IMR-90 (cell line): Measurements from ENCODE around the gene TTI1. TPM values are rescaled to one million over a fixed set of nuclear protein-coding genes. Genes with fewer than 3 reads are reported as not detected.

ENCODE experiments used
- ATAC-seq: fragments of 200-7000 bp; cut with Tn5 transposase; 2 replicates; pipeline ENCODE4 v1.9.1; 2020; ENCODE audit warnings: low read depth, mild to moderate bottlenecking, moderate library complexity
- BruUV-seq: library from RNA; stranded (reverse); fragments of 400-500 nt; replicated peaks from 2 replicates; lab custom pipeline; 2021; lab: Mats Ljungman, UMichigan
- CTCF ChIA-PET: fragments of 300-600 bp; formaldehyde crosslinking; extraction: SDS; loops from one replicate; lab custom pipeline; 2021; ENCODE audit warnings: antibody characterized with exemption; lab: Yijun Ruan, JAX
- POLR2A ChIA-PET: fragments of 300-600 bp; sonication (Branson Sonifier 250); formaldehyde crosslinking; loops from one replicate; lab custom pipeline; 2022; ENCODE audit warnings: antibody characterized with exemption; ENCODE audit not compliant: unreplicated experiment; lab: Charles Lee
- DNase-seq: peaks from one replicate; pipeline ENCODE4 v3.0.0; 2013
- H2AFZ ChIP-seq: replicated peaks from 2 replicates; pipeline ENCODE3; 2013; ENCODE audit warnings: low read length, mild to moderate bottlenecking; ENCODE audit not compliant: poor library complexity
- H2AK5ac ChIP-seq: 2 replicates; pipeline ENCODE4 v1.6.1; 2013; ENCODE audit warnings: low read depth, low read length, inconsistent platforms
- H2AK9ac ChIP-seq: replicated peaks from 2 replicates; pipeline ENCODE3; 2013; ENCODE audit warnings: mild to moderate bottlenecking, low read depth, low read length, moderate library complexity; ENCODE audit not compliant: poor library complexity
- H2BK120ac ChIP-seq: 2 replicates; pipeline ENCODE4 v1.6.1; 2013; ENCODE audit warnings: low read depth, low read length, inconsistent platforms
- H2BK15ac ChIP-seq: 3 replicates; pipeline ENCODE4 v1.6.1; 2013; ENCODE audit warnings: low read depth, low read length, inconsistent platforms
- H2BK20ac ChIP-seq: 2 replicates; pipeline ENCODE4 v1.6.1; 2013; ENCODE audit warnings: low read depth, mild to moderate bottlenecking, inconsistent platforms, low read length, moderate library complexity
- H2BK5ac ChIP-seq: 2 replicates; pipeline ENCODE4 v1.6.1; 2013; ENCODE audit warnings: mild to moderate bottlenecking, low read depth, low read length, inconsistent platforms; ENCODE audit not compliant: poor library complexity, severe bottlenecking
- H3K14ac ChIP-seq: replicated peaks from 2 replicates; pipeline ENCODE4 v1.6.1; 2013; ENCODE audit warnings: low read depth, low read length, inconsistent platforms
- H3K18ac ChIP-seq: 2 replicates; pipeline ENCODE4 v1.6.1; 2013; ENCODE audit warnings: low read depth, low read length, control low read depth
- H3K23ac ChIP-seq: 2 replicates; pipeline ENCODE4 v1.6.1; 2013; ENCODE audit warnings: low read depth, low read length, inconsistent platforms
- H3K27ac ChIP-seq: 2 replicates; pipeline ENCODE4 v1.5.1; 2013; ENCODE audit warnings: mild to moderate bottlenecking, control low read depth, low read length; ENCODE audit not compliant: insufficient read depth
- H3K27me3 ChIP-seq: 2 replicates; pipeline ENCODE4 v1.6.1; 2013; ENCODE audit warnings: low read length; ENCODE audit not compliant: control insufficient read depth, insufficient read depth
- H3K36me3 ChIP-seq: 2 replicates; pipeline ENCODE4 v1.6.1; 2013; ENCODE audit warnings: low read length, mixed read lengths; ENCODE audit not compliant: control insufficient read depth, insufficient read depth
- H3K4ac ChIP-seq: 2 replicates; pipeline ENCODE4 v1.6.1; 2013; ENCODE audit warnings: low read depth, low read length, inconsistent platforms
- H3K4me1 ChIP-seq: 2 replicates; pipeline ENCODE4 v1.6.1; 2013; ENCODE audit warnings: low read length, mixed read lengths; ENCODE audit not compliant: control insufficient read depth, insufficient read depth
- H3K4me2 ChIP-seq: 2 replicates; pipeline ENCODE4 v1.6.1; 2013; ENCODE audit warnings: low read depth, mild to moderate bottlenecking, control low read depth, low read length, moderate library complexity
- H3K4me3 ChIP-seq: 2 replicates; pipeline ENCODE4 v1.5.1; 2013; ENCODE audit warnings: low read depth, mild to moderate bottlenecking, control low read depth, low read length, moderate library complexity; ENCODE audit not compliant: insufficient read depth
- H3K56ac ChIP-seq: 2 replicates; pipeline ENCODE4 v1.6.1; 2013; ENCODE audit warnings: low read length, inconsistent platforms; ENCODE audit not compliant: insufficient read depth; ENCODE audit errors: extremely low read depth
- H3K79me1 ChIP-seq, 2 experiments: 2 replicates each; pipeline ENCODE4 v1.6.1; 2013; ENCODE audit warnings: low read length in 2 of 2, inconsistent platforms in 1 of 2, low read depth in 1 of 2
- H3K9ac ChIP-seq: 2 replicates; pipeline ENCODE4 v1.6.1; 2013; ENCODE audit warnings: low read depth, low read length, control low read depth
- H3K9me1 ChIP-seq: 2 replicates; pipeline ENCODE4 v1.6.1; 2013; ENCODE audit warnings: low read length, inconsistent platforms; ENCODE audit not compliant: insufficient read depth
- H3K9me3 ChIP-seq: 2 replicates; pipeline ENCODE4 v1.6.1; 2013; ENCODE audit warnings: low read length; ENCODE audit not compliant: control insufficient read depth, insufficient read depth
- H4K20me1 ChIP-seq: 2 replicates; pipeline ENCODE4 v1.6.1; 2013; ENCODE audit warnings: low read length, inconsistent platforms; ENCODE audit not compliant: insufficient read depth
- H4K5ac ChIP-seq: 2 replicates; pipeline ENCODE4 v1.6.1; 2013; ENCODE audit warnings: mild to moderate bottlenecking, low read depth, low read length, control low read depth
- H4K8ac ChIP-seq, 2 experiments: 2 replicates each; pipeline ENCODE4 v1.6.1; 2013; ENCODE audit warnings: low read depth in 2 of 2, low read length in 2 of 2, control low read depth in 1 of 2, inconsistent platforms in 1 of 2
- H4K91ac ChIP-seq: 2 replicates; pipeline ENCODE4 v1.6.1; 2013; ENCODE audit warnings: low read depth, low read length, inconsistent platforms; ENCODE audit not compliant: insufficient read depth
- BHLHE40 ChIP-seq: fragments of 150-350 bp; IDR thresholded peaks from 2 replicates; pipeline ENCODE4 v1.6.1; 2016; ENCODE audit warnings: mild to moderate bottlenecking, low read depth, low read length
- ELK1 ChIP-seq: fragments of 150-350 bp; IDR thresholded peaks from 2 replicates; pipeline ENCODE4 v1.6.1; 2016; ENCODE audit warnings: low read depth, mild to moderate bottlenecking, low read length, moderate library complexity, borderline replicate concordance
- FOS ChIP-seq: fragments of 150-350 bp; IDR thresholded peaks from 2 replicates; pipeline ENCODE4 v1.6.1; 2016; ENCODE audit warnings: low read depth, low read length
- MAZ ChIP-seq: IDR thresholded peaks from 2 replicates; pipeline ENCODE4 v1.6.1; 2012; ENCODE audit warnings: low read depth, mild to moderate bottlenecking, low read length, improper control_type of control experiment, moderate library complexity, borderline replicate concordance
- NFE2L2 ChIP-seq: fragments of 150-350 bp; IDR thresholded peaks from 2 replicates; pipeline ENCODE4 v1.6.1; 2016; ENCODE audit warnings: low read depth, mild to moderate bottlenecking, low read length
- POLR2A ChIP-seq: IDR thresholded peaks from 2 replicates; pipeline ENCODE4 v1.6.1; 2012; ENCODE audit warnings: mild to moderate bottlenecking, low read depth, low read length
- RCOR1 ChIP-seq: IDR thresholded peaks from 2 replicates; pipeline ENCODE4 v1.6.1; 2012; ENCODE audit warnings: mild to moderate bottlenecking, low read length, improper control_type of control experiment; ENCODE audit not compliant: insufficient replicate concordance
- RFX5 ChIP-seq: IDR thresholded peaks from 2 replicates; pipeline ENCODE4 v1.8.0; 2012; ENCODE audit warnings: low read depth, mild to moderate bottlenecking, low read length, moderate library complexity
- SMC3 ChIP-seq: fragments of 150-350 bp; IDR thresholded peaks from 2 replicates; pipeline ENCODE4 v1.6.1; 2016; ENCODE audit warnings: low read depth, mild to moderate bottlenecking, antibody characterized with exemption, low read length, moderate library complexity
- WGBS, 2 experiments: methylation state at CpG; one replicate each; pipeline versions ENCODE4 v1.1.5 to v1.1.7; 2013; ENCODE audit warnings: missing lambda C conversion rate in 2 of 2; ENCODE audit not compliant: insufficient read length in 1 of 2; ENCODE audit errors: extremely low coverage in 2 of 2; 5-methylcytosine and 5-hydroxymethylcytosine counted together
- dilution Hi-C: fragments of 300-500 bp; cut with HindIII; formaldehyde crosslinking; loops from one replicate; pipeline ENCODE4 v1.14.3; 2018; ENCODE audit warnings: low sequenced_read_pairs; ENCODE audit not compliant: unreplicated experiment
- in situ Hi-C: fragments of 300-500 bp; cut with MboI; formaldehyde crosslinking; loops from 3 replicates; pipeline ENCODE4 v1.14.3; 2019; ENCODE audit warnings: low sequenced_read_pairs, inconsistent platforms, mixed read lengths
- intact Hi-C: fragments of 100-400 bp; cut with micrococcal nuclease; formaldehyde crosslinking; loops from 2 replicates; pipeline ENCODE4 v1.10.0; 2022
- polyA plus RNA-seq, 3 experiments: library from polyadenylated mRNA; depleted of rRNA; stranded (reverse); fragments of >200 nt; gene quantifications; 2 replicates each; pipeline ENCODE4 v1.2.3, GENCODE V29; 2012; ENCODE audit warnings: low replicate concordance in 1 of 3
- total RNA-seq: library from RNA; depleted of rRNA; stranded (reverse); fragments of >200 nt; gene quantifications from 2 replicates; pipeline ENCODE4 v1.2.3, GENCODE V29; 2012

The TTI1 gene
- total and polyA plus RNA-seq, 2 of the 4 experiments (the other 2 are of a cell fraction) = 12.5 to 17.6 TPM

GRCh38 chr20:38002422-38002821, 30.8 kb downstream of the TTI1 start:
- H3K4me3 ChIP-seq = no peak overlapping the region
- POLR2A ChIA-PET = no interaction called here
- H2BK5ac ChIP-seq = no peak overlapping the region
- dilution Hi-C loops (no loop called here), in situ Hi-C loops (no loop called here), intact Hi-C loops (no loop called here)
- no peak overlapping the region; the same call in 2 of the 3 replicates for H2BK15ac ChIP-seq
- CTCF ChIA-PET = interaction anchor here (0.9 kb wide), 1 partner anchor 438 kb away, joined by 3 read pairs; no protein-coding TSS in a partner anchor
- no peak overlapping the region for H2BK20ac ChIP-seq
- no peak for ATAC-seq
- H3K56ac ChIP-seq = no peak overlapping the region
- peaks cover 17% of the 10 kb centered on the region for H3K36me3 ChIP-seq
- 82% methylated on average over 4 of the region's 8 CpGs; no CpG with 5 or more reads in 1 of the 2 experiments for WGBS, 2 experiments
- TF ChIP-seq ELK1 (no peak), RCOR1 (no peak), NFE2L2 (no peak), FOS (no peak), RFX5 (no peak), POLR2A (no peak), BHLHE40 (no peak), SMC3 (no peak), MAZ (no peak)
- BruUV-seq = no TSS peak
- H2AK9ac ChIP-seq = no peak overlapping the region
- H3K4me1 ChIP-seq = peaks cover 18% of the 10 kb centered on the region
- H4K5ac ChIP-seq = no peak overlapping the region
- no peak overlapping the region for H3K9ac ChIP-seq
- H3K79me1 ChIP-seq = peaks cover 13 to 32% of the 10 kb centered on the region in 2 experiments
- H2AK5ac ChIP-seq = peak overlapping the region; percentile 6; the same call in 1 of the 2 replicates
- no peak overlapping the region for H3K23ac ChIP-seq
- no peaks in the 10 kb centered on the region for H3K27me3 ChIP-seq
- H3K9me3 ChIP-seq = no peaks in the 10 kb centered on the region
- H3K27ac ChIP-seq = no peak overlapping the region
- H3K18ac ChIP-seq = no peak overlapping the region
- H2BK120ac ChIP-seq = no peak overlapping the region
- no peak overlapping the region for H3K4ac ChIP-seq
- H4K8ac ChIP-seq = no peak overlapping the region
- peaks cover 20% of the 10 kb centered on the region for H3K9me1 ChIP-seq
- H3K14ac ChIP-seq = no peak overlapping the region
- H3K4me2 ChIP-seq = no peak overlapping the region
- no peak for DNase-seq
- H2AFZ ChIP-seq = peak overlapping the region; percentile 6
- H4K20me1 ChIP-seq = peaks cover 15% of the 10 kb centered on the region
- H4K91ac ChIP-seq = no peak overlapping the region
